Measurements from ENCODE around the gene MYBPC1. TPM values are rescaled to one million over a fixed set of nuclear protein-coding genes. Genes with fewer than 3 reads are reported as not detected.
"Not testable (repeated sequence)": the region's sequence is repeated elsewhere in the genome, so short reads cannot be mapped to it uniquely, and the experiment has no call there.

The MYBPC1 gene
- polyA plus RNA-seq, 1 of the 3 experiments (the other 2 are of a cell fraction): not detected

DNA sequence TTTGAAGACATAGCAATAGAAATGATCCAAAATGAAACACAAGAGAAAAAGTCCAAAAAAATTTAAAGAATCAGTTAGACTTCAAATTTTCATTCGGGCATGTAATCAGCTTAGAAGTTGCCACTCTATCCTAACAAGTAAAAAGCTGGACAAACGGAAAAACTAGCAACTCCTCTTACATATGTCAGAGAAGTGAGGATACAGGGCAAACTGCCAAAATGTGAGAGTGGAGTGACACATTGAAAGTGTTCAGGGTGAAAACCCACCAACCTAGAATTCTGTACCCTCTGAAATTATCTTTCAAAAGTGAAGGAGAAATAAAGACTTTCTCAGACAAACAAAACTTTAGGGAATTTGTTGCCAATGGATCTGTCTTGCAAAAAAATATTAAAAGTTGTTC, 60.6 kb downstream of the MYBPC1 start:
- ChIA-PET POLR2A (no interaction called here), CTCF (no interaction called here)
- H2AFZ ChIP-seq (ENCODE audit: low read depth): no peak overlapping the region

GRCh38 chr12:101660662-101661061, 65.9 kb downstream of the MYBPC1 start:
- DNase-seq; H3K4me2 ChIP-seq; H3K9ac ChIP-seq; H3K79me2 ChIP-seq (ENCODE audit: insufficient read depth); H3K27me3 ChIP-seq (ENCODE audit: insufficient read depth); H3K9me3 ChIP-seq; H3F3A ChIP-seq (replicated peaks; ENCODE audit: insufficient read depth); POLR2A ChIA-PET; H3K36me3 ChIP-seq (replicated peaks in 1 of 2; ENCODE audit: control insufficient read depth in 1 of 2, insufficient read depth in 2 of 2, low read length in 1 of 2); H3K4me3 ChIP-seq (ENCODE audit: low read depth in 2 of 2, low read length in 1 of 2); H3K9me2 ChIP-seq; H2AFZ ChIP-seq (ENCODE audit: low read depth); H3K4me1 ChIP-seq (ENCODE audit: control insufficient read depth in 1 of 2, insufficient read depth in 2 of 2, low read depth in 1 of 2, low read length in 1 of 2); CTCF ChIA-PET; H3K27ac ChIP-seq (ENCODE audit: low read depth in 2 of 2, low read length in 1 of 2); H4K20me1 ChIP-seq (ENCODE audit: insufficient read depth): not testable (repeated sequence)
- 7% methylated on average over 2 of the region's 2 CpGs for WGBS (ENCODE audit: low lambda C conversion rate)

More for the DNA sequence above, 60.6 kb downstream of the MYBPC1 start:
- H3K4me3 ChIP-seq (ENCODE audit: low read depth in 2 of 2, low read length in 1 of 2): no peak overlapping the region
- H3K4me2 ChIP-seq: no peak overlapping the region
- no peak overlapping the region for H3K9ac ChIP-seq
- H3F3A ChIP-seq (replicated peaks; ENCODE audit: insufficient read depth): no peaks in the 10 kb centered on the region
- no peak overlapping the region for H3K27ac ChIP-seq (ENCODE audit: low read depth in 2 of 2, low read length in 1 of 2)
- DNase-seq: no peak
- no peaks in the 10 kb centered on the region for H3K79me2 ChIP-seq (ENCODE audit: insufficient read depth)
- H3K9me3 ChIP-seq: no peaks in the 10 kb centered on the region
- WGBS (ENCODE audit: low lambda C conversion rate): 6% methylated on average over 2 of the region's 2 CpGs
- TF ChIP-seq YY1 (IDR thresholded peaks at IDR 0.05; ENCODE audit: low read depth) (no peak), GATA2 (CRISPR knock-in tag; IDR thresholded peaks at IDR 0.05) (no peak), TEAD4 (IDR thresholded peaks at IDR 0.05; ENCODE audit: borderline replicate concordance, insufficient read depth) (no peak), IRF3 (IDR thresholded peaks at IDR 0.05; ENCODE audit: low read depth, low read length) (no peak), FOXJ3 (CRISPR knock-in tag; IDR thresholded peaks at IDR 0.05) (no peak), SMC3 (IDR thresholded peaks at IDR 0.05; ENCODE audit: low read depth, low read length) (no peak), EZH2phosphoT487 (IDR thresholded peaks at IDR 0.05; ENCODE audit: borderline replicate concordance, low read depth) (no peak), PBX3 (IDR thresholded peaks at IDR 0.05) (no peak), FOXM1 (IDR thresholded peaks at IDR 0.05; ENCODE audit: low read depth) (no peak), RCOR1 (IDR thresholded peaks at IDR 0.05; ENCODE audit: low read length) (no peak), FOSL2 (IDR thresholded peaks at IDR 0.05; ENCODE audit: borderline replicate concordance, low read depth) (no peak), NFIC (IDR thresholded peaks at IDR 0.05; ENCODE audit: borderline replicate concordance) (no peak), RXRA (IDR thresholded peaks at IDR 0.05; ENCODE audit: borderline replicate concordance, low read depth) (no peak), POLR2AphosphoS5 (IDR thresholded peaks at IDR 0.05; ENCODE audit: low read depth, low read length) (no peak)
- TF ChIP-seq, protein P1, sequence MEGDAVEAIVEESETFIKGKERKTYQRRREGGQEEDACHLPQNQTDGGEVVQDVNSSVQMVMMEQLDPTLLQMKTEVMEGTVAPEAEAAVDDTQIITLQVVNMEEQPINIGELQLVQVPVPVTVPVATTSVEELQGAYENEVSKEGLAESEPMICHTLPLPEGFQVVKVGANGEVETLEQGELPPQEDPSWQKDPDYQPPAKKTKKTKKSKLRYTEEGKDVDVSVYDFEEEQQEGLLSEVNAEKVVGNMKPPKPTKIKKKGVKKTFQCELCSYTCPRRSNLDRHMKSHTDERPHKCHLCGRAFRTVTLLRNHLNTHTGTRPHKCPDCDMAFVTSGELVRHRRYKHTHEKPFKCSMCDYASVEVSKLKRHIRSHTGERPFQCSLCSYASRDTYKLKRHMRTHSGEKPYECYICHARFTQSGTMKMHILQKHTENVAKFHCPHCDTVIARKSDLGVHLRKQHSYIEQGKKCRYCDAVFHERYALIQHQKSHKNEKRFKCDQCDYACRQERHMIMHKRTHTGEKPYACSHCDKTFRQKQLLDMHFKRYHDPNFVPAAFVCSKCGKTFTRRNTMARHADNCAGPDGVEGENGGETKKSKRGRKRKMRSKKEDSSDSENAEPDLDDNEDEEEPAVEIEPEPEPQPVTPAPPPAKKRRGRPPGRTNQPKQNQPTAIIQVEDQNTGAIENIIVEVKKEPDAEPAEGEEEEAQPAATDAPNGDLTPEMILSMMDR (IDR thresholded peaks at IDR 0.05): no peak
- TF ChIP-seq, protein P2, sequence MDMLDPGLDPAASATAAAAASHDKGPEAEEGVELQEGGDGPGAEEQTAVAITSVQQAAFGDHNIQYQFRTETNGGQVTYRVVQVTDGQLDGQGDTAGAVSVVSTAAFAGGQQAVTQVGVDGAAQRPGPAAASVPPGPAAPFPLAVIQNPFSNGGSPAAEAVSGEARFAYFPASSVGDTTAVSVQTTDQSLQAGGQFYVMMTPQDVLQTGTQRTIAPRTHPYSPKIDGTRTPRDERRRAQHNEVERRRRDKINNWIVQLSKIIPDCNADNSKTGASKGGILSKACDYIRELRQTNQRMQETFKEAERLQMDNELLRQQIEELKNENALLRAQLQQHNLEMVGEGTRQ (IDR thresholded peaks at IDR 0.05; ENCODE audit: borderline replicate concordance, low read depth, low read length): no peak
- H3K9me2 ChIP-seq: no peaks in the 10 kb centered on the region
- no peaks in the 10 kb centered on the region for H4K20me1 ChIP-seq (ENCODE audit: insufficient read depth)
- no peaks in the 10 kb centered on the region for H3K36me3 ChIP-seq (replicated peaks in 1 of 2; ENCODE audit: control insufficient read depth in 1 of 2, insufficient read depth in 2 of 2, low read length in 1 of 2)
- H3K4me1 ChIP-seq (ENCODE audit: control insufficient read depth in 1 of 2, insufficient read depth in 2 of 2, low read depth in 1 of 2, low read length in 1 of 2): no peaks in the 10 kb centered on the region
- peaks cover 12% of the 10 kb centered on the region; the same call in 1 of the 2 replicates for H3K27me3 ChIP-seq (ENCODE audit: insufficient read depth)

Data from SK-N-SH (cell line).